T-helper 22 cell (primary cell): ENCODE results near the gene C8A.

Experiments used
- DNase-seq: peaks from one replicate; pipeline ENCODE4 v3.0.0-alpha.2; 2020; ENCODE audit warnings: low read depth

The C8A gene

DNA sequence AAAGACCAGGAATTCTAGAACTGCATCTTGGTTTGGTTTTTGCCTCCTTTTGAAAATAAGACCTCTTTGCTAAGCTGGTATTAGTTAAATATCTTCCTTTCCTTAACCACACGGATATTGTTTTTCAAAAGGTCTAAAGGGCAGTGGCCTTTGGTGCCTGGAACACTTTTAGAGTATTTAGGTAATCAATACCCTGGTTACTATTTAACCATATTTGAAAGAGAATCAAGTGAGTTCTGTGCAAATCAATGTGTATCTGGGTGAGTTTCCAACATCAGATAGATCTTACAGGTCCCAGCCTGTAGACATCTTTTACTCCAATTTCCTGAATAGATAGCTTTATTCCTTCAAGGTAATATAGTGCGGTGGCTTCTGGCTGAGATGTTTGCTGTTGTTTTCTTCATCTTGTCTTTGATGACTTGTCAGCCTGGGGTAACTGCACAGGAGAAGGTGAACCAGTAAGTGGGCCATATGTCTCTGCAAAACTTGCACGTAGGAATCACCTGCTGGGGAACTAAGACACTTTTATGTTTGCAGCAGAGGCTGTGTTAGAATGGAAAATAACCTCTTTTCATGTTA, at the start of gene C8A:
C8A (plus strand) TSS at position 277 of the 579 bp plus-strand sequence; CDS start at position 382, 105 bp downstream.
- no peak for DNase-seq

DNA sequence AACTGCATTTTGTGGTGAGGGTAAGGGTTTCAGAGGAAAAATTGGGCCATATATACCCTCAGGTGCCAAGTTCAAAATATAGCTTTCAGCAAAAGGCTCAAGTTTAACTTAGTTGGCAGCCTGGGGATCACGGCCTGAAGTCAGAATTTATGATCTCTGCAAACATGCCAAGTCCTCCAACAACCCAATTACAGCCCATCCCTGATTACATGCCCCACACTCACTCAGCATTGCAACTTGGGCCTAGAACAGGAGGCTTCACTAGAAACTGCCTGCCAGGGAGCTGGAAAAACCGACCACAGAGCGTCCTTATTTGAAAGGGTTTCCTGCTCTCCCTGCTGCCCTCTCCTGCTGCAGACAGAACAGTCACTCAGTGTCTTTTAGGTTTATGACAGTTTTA, 47.8 kb upstream of the C8A start:
- no peak for DNase-seq

DNA sequence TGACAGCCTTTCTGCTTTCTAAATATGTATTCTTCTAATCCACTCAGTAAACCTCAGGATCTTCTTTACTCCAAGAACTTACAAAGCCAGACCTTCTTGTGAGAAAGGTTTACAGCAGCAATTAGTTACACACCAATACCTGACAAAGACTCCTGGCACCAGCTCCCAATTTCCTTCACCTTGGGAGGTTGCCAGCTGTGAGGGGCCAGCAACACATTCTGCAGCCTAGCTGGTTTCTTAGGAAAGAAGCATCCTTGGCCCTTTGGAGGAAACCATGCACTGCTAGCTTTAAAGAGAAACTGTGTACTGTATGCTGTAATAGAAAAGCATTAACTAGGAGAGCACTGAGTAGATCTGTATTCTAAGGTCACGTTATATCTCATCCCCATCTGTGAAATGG, 46.2 kb upstream of the C8A start:
- no peak for DNase-seq

DNA sequence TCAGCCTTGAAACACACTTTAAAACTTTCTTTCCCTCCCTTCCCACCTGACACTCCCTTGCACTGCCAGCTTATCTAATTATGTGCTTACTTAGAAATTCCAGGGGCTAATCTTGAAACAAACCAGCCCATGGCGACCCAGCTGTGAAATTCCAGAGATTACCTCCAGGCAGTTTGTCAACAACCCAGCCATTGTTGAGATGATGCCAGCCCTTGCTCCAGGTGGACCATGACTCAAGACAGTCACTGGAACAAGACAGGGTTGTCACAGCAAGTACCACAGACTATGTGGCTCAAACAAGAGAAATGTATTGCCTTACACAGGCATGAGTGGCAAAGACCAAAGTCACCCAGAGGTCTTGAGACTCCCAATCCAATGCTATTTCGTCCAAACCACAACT, 43.3 kb upstream of the C8A start:
- DNase-seq: no peak

DNA sequence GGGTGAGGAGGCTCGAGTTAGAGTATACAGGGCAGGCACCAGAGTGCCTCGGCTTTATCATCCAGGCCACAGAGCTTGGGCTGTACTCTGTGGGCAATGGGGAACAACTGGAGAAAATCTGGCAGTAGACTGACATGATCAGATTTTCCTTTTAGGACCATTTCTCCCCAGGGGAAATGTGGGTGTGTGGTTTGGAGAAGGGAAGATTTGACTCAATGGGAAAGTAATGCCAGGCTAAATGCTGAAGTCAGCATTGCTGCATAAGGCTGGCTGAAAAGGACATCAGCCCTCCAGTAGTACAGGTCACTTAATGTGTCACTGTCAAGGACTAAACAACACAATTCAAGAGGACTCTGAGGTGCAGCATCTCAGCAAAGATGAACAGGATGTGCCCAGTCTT, 40.4 kb upstream of the C8A start:
- no peak for DNase-seq

DNA sequence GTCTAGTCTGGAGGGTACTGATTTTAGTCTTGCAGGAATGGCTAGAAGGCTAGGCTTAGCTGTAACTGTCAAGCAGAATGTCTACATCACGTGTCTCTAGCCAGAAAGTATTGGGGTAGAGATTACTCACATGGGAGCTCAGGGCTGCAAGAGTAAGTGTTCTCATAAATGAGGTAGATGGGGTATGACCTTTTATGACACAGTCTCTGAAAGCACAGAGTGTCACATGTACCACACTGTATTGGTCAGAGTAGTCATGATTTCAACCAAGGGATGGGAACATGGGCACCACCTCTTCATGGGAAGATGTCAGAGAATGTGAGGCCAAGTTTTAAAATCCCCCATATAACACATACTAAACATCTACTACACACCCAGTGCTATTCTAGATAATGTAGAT, 38.3 kb upstream of the C8A start:
- no peak for DNase-seq

DNA sequence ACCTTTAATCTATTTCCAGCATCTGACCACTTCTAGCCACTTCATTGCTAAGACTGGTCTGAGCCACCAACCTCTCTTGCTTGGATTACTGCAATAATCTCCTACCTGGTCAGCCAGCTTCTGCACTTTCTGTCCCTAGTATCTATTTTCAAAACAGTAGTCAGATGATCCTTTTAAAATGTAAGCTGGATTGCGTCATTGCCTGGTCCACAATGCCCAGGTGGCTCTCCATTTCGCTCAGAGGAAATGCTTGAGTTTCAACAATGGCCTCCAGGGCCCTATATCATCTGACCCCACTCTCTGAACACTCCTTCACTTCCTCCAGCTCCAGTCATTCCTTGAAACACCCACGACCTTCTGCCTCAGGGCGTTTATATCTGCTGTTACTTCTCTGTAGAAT, 37.7 kb upstream of the C8A start:
- DNase-seq: no peak

DNA sequence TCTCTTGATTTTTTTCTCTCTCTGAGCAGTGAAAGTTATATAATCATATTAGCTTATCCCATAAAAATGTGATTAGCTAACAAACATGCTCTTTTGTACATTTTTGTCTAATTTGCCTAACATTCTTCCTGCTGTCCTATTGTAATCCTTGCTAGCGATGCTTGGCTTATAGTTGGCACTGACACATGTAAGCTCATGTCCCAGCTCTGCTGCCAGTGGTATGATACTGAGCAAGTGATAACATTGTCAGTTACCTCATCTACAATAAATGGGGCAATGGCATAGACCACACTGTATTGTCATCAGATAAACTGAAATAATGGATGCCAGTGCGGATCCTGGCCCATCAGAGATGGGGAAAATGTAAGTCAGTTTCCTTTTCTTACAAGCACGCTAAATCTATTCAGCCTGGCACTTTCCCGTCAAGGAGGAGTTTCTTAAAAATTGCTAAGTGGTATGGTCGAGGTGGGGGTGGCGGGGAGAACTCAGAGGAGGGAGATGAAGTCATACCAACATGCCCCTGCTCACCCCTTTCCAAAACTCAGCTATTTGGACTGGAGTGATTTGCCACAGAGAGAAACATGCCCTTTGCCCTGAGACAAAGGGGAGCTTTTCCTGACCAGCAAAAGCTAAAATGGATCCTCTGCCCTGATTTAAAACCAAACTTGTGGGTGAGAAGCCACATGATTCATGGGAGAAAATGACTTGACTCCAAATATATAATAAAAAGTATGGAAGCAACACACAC, 36.7 kb upstream of the C8A start:
- DNase-seq: no peak

DNA sequence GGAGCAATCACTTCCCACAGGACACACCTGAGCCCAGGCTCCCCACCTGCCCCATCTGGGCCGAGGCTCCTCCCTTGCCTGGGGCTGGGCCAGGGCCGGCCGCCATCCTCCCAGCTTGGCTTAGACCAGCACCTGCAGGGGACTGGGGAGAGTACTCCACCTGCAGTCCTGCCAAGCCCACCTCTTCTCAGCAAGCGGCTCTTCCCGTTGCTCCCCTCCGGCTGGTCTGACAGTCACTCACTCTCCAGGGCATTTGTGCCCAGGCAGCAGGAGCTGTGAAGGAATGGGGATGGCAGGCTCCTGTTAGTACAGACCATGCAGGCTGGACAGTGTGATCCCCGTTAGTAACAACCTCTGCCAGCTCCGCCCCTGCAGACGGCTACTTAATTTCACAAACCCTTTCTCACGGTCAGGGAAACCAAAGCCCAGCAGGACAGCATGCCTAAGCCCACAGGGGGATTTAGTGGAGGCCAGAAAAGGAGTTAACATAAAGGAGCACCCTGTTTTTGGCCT, 35.2 kb upstream of the C8A start, which contains the start of gene FYB2:
FYB2 (minus strand) TSS at position 18 of the 513 bp plus-strand sequence. CDS start 114 bp downstream, outside the sequence.
- no peak for DNase-seq

DNA sequence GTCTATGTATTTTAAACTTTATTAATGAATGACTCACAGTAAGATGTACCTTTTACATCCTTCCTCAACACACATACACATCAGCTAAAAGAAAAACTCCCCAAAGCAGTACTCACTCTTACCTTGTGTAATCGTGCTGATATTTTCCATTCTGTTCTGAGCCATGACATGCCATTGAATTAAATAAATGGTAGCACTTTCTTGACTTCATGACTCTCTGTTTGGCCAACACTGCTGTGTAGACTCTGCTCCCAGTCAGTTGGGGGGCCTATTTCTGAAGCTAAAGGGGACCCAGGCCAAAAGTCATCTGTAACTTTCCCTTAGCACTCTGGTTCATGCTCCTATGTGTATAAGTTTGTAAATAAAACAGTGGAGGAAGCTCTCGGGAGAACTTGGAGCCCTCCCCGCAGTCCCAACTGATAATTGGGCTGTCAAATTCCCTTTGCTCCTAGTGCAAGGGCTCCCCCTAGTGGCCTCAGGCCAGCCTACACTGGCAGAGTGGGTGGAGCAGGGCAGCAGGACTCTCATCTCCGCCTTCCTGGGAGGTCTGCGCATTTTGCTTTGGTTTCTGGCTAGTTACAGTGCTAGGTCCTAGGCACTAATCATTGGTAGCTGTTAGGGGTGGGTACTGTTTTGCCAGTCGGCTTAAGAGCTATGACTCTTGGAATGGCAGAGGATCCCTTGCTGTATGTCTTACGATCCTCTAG, 33.7 kb upstream of the C8A start:
- no peak for DNase-seq

DNA sequence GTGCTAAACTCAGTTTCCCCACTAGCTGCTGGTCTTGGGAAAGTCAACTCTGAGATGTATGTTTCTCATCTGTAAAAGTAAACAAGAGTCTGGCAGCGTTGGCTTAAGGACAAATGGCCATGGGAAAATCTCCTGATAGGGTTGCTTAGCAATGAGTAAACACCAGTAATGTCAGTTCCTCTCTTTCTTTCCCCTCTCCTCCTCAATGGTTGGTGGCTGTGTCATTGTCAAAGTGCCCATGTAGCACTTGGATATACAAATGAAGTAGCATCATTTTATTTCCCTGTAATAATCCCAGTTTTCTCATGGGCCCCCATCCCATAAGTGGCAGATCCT, 33.2 kb upstream of the C8A start:
- no peak for DNase-seq

DNA sequence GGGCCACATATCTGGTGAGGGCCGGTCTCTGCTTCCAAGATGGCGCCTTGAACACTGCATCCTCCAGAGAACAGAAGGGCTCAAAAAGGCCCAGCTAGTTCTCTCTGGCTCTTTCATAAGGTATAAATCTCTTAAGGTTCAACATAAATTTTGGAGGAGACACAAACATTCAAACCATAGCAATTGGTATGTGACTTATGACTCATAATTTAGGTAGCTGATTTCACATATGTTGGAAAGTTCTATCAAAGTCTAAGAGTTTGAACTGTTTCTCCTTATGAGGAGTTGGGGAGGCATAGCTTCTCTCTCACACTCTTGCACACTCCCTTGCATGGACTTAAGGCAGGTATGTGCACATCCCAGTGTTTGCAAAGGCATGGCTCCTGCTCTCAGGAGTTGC, 30.3 kb upstream of the C8A start:
- no peak for DNase-seq

DNA sequence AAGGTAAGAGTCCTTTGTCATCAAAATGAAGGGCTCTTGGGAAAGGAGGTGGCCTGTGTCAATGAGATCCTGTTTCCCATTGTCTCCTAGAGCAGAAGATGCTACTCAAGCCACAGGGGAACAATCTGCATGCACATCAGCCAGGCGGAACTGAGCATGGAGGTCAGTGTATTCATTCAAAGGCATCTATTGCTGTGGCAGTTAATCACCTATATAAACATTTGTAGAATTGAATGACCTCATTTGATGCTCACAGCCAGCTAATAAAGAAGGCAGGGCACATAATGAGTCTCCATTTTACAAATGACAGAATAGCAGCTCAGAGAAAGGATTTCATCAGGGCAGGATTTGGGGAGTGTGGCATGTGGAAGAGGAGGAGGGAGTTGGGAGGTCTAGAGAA, 29.7 kb upstream of the C8A start:
- no peak for DNase-seq

DNA sequence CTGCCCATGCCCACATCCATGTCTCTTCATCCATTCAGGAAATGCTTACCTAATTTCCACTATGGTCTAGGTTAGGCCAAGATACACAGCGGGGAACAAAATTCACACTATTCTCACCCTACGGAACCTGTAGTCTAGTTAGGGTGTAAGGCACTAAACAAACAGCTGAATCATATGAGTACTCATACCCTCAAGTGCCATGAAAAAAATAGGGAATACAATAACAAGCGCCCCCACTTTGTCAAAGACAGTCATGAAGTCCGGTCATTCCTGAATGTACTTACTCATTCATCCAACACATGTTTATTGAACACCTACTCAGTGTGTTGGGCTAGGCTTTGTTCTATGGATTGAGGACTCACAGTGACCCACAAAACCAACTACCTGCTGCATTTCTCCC, 29.2 kb upstream of the C8A start:
- DNase-seq: no peak

DNA sequence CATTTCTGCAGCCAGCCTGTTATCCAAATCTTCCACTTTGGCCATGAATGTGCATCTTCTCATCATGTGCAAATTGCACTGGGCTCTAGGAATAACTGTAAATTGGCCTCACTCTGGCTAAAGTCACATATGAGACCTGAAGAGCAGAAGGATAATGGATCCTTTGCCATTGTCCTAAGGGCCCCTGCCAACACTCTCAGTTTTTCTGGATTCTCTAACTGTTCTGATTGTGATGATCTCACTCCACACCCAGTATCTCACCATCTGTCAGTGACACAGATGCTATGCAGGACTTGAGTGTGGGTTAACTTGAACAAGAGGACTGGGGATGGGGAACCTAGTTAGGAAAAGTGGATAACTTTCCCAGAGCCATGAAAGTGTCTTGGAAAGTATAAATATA, 26.9 kb upstream of the C8A start:
- DNase-seq: no peak

DNA sequence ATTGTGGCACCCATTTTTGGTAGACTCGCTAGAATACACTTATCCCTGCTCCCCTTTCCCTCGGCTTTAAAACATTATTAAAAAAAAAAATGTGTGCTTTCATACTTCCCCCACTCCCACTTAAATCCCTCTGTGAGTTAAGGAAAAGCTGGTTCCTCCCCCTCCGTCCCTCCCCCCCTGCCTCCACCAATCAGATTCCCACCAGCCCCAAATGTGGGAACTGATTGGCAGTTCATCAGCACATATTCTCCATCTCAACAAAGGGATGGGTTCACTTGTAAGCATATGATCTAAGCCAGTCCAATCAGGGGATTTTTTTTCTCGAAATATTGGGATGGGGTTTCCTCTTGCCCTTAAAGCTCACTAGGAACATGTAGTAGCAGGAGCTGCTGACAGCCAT, 24.5 kb upstream of the C8A start:
- DNase-seq: no peak

DNA sequence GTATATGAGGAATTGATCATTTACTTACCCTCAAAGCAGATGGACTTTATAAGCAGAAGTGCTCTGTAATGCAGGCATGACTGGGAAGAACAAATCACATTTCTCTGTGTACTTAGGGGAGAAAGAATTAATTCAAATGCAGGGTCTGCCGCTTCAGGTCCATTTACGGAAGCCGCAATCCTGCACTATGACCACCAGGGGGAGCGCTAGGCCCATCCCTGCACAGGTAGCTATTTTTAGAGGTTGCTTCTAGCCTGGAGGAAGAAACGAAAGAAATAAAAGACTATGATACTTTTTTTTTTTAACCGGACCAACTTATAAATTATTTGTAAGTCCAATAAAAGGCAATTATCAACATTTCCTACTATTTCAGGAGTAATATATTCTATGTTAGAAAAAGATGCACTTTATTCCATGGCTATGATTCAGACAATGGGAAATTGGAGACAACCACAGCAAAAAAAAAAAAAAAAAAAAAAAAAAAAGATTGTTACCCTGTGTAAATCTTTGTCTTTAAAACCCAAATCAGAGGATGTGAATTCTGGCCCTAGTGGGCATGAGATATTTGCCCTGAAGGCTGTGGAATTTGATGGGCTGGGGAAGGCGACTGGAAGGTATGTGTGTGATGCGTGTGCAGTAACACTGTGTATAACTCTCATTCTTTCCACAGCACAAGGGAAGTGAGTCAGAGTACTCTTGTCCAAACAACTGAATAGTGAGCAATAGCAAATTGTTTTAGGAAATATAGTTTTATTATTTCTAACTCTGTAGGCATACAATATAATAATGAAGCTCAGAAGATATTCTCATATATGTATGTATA, 22.5 kb upstream of the C8A start:
- DNase-seq: peak; percentile 15

DNA sequence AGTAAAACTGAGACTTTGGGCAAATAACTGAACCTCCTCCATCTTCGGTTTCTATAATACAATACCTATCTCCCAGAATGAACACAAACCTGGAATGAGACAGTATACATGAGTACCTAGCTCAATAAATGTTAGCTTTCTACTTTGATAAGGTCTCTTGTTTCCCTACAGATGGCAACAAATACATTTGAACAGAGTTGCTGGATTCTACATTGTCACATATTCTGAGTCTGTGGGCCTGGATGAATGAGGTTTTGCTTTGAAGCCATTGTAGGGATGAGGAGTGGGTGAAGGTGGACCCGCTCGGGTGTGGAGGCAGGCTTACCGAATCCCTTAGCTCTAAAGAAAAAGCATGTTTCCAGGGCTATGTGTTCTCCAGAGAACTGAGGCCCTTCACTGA, 21.5 kb upstream of the C8A start:
- no peak for DNase-seq

DNA sequence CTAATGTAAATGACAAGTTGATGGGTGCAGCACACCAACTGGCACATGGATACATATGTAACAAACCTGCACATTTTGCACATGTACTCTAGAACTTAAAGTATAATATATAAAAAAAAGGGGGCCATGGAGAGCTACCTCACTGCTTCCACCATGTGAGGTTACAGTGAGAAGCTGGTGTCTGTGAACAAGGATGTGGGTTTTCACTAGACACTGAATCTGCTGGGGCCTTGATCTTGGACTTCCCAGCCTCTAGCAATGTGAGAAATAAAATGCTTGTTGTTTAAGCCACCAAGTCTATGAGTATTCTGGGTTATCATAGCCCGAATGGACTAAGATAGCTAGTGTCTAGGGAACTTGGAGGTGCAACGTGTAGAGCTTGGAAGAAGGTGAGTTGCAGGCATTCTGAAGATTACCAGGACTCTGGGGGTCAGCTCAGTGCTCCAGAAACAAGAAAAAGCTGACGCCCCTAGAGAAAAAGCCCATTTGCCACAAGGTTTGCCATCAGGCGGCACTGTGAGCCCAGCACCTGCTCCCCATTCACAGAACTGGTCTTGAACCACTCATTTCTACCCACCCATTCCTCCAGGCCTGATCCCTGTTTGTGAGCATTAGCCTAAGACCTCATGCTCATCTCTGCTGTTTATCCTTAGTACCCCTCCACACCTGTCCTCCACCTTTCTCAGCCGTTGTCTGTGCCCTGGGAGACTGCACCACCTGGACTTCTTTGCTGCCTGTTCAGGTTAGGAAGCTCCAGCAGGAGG, 20.3 kb upstream of the C8A start:
- no peak for DNase-seq

DNA sequence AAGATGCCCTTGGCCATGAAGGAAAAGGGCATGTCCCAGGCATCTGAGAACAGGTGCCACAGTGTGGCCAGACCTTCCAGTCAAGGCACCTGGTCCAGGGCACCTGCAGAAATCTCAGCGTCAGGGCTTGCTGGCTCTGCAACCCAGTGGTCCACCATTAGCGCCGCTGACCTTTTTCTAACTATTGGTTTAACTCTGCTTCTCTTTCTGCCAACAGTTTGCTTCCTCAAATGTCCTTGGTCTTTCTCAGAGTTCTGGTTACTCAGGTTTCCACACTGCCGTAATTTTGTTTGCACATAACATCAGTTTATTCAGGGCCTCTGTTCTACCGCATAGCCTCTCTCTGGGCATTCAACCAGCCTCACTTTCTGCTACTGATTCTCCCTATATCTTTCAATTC, 18.9 kb upstream of the C8A start:
- DNase-seq: no peak

DNA sequence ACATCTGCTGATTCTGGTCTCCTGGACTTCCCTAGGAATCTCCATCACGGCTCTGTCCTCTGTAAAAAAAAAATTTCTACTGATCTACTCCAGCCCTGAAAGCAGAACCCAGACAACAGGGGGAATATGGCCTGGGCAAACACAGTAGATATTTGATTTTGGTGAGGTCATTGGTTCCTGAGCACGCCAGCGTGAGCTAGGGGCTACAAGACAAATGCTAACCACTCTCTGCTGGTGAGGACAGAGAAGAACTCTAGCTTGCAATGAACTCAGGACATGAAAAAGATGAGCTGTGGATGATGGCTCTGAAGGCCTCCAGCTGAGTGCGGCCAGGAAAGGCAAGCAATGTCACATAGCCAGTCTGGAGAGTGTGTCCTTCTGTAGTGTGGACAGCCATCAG, 18.2 kb upstream of the C8A start:
- DNase-seq: no peak
